VCaP (cell line): ENCODE data around the gene MARCHF9.

ENCODE experiments used
- H3K27ac ChIP-seq: fragments of 450-650 bp; 2 replicates; pipeline ENCODE4 v1.5.1; 2017
- TF ChIP-seq, protein P1 (sequence below): fragments of 450-650 bp; conservative IDR thresholded peaks from 2 replicates; pipeline ENCODE4 v1.5.1; 2017; ENCODE audit warnings: mild to moderate bottlenecking, moderate library complexity

MARCHF9 gene

GRCh38 chr12:57726884-57727757 is 27.8 kb upstream of the MARCHF9 start:
- TF ChIP-seq, protein P1, sequence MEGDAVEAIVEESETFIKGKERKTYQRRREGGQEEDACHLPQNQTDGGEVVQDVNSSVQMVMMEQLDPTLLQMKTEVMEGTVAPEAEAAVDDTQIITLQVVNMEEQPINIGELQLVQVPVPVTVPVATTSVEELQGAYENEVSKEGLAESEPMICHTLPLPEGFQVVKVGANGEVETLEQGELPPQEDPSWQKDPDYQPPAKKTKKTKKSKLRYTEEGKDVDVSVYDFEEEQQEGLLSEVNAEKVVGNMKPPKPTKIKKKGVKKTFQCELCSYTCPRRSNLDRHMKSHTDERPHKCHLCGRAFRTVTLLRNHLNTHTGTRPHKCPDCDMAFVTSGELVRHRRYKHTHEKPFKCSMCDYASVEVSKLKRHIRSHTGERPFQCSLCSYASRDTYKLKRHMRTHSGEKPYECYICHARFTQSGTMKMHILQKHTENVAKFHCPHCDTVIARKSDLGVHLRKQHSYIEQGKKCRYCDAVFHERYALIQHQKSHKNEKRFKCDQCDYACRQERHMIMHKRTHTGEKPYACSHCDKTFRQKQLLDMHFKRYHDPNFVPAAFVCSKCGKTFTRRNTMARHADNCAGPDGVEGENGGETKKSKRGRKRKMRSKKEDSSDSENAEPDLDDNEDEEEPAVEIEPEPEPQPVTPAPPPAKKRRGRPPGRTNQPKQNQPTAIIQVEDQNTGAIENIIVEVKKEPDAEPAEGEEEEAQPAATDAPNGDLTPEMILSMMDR, result peak; percentile 10; the same call in 1 of the 2 replicates
- peak overlapping the region; percentile 88 for H3K27ac ChIP-seq

DNA sequence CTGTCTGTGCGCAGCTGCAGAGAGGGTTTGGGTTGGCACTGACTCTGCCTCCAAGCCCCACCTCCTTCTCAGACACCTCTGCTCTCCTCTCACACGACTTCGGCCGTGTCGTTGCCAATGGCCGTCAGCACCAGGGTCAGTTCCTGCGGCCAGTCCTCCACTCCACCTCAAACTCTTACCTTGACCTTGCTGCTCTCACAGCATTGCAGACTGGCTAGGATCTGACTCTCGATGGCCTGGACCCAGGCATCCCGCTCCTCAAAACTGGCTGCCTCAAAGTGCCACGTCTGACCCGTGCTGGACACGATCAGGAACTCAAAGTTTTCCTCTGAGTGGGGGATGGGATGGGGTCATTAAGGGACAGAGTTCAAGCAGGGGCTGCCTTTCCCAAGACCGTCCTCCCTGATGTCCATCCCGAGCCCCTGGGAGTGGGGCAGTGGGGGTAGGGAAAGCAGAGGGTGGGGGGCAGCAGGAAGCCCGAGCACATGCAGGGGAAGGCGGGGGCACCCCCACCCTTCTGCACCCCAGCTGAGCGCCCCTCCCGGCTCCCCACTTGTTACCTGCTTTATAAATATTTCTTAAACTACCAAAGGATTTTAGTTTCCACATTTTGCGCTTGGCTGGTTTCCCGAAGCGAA is 27.0 kb upstream of the MARCHF9 start:
- TF ChIP-seq, protein P1, result no peak
- peak overlapping the region; percentile 88 for H3K27ac ChIP-seq

- TF ChIP-seq, protein P1, result no peak
- no peak overlapping the region for H3K27ac ChIP-seq
These were observed 25.5 kb upstream of the MARCHF9 start for GRCh38 chr12:57729321-57729844.

DNA sequence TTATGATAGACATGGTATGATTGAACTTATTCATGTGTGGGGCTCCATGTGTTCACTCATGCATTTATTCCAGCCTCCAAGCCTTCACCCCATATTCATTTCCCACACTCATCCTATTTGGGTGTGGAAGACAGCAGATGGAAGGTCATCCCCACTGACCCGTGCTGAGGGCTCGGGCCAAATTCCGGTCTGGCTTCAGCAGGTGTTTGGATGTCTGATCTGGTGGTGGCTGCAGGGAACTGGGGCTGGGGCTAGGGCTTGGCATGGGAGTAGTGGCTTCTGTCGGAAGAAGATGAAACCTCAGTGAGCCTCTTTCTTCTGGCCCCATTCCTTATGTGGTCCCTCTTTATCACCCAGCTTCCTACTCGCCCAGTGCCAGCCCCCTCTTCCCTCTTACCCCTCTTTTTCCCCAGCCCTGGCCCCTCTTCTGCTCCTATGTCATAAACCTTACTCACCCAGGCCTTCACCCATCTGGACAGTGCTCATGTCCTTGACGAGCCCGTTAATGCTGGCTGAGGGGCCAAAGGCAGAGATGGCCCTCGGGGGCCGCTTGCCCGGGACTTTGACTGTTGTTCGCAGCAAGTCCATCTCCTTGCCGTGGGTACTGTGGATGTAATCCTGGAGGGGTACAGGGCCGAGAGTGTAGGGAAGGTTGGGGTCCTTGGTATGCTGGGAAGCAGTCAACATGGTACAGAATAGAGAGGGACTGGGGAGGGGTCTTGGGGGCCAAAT is 24.4 kb upstream of the MARCHF9 start:
- TF ChIP-seq, protein P1, result no peak
- no peak overlapping the region for H3K27ac ChIP-seq

DNA sequence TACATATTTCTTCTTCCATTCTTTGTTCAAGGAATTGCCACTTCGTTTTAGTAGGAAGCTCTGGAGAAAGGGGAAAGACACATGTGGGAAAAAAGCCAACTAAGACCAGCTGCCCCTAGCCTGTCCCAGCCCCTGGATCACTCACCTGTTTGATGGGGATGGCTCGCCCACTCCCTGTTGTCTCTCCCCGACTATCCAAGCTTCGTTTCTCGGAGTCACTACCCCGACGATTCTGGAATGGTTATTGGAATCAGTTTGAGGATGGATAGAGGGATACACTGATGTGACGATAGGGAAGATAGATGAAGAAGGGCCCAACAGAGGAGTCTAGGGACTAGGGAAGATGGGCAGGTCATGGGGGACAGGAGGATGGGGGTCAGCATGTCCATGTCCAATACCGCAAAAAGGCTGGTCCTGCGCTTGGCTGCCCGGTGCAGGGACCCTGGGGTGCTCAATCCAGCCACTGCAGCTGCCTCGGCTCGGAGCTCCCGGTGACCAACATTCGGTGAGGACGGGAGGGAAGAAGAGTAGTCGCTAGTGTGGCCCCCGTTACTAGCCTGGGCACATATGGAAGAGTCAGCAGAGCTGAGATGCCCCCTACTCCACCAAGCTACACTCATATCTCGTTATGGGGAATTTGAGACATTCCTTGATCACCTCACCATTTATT is 23.4 kb upstream of the MARCHF9 start:
- no peak overlapping the region for H3K27ac ChIP-seq
- TF ChIP-seq, protein P1, result no peak

GRCh38 chr12:57732270-57732669 is 22.6 kb upstream of the MARCHF9 start:
- TF ChIP-seq, protein P1, result no peak
- no peak overlapping the region for H3K27ac ChIP-seq
